HepG2 (cell line): Measurements from ENCODE around the gene SGPP1.

ENCODE experiments used
- ATF4 ChIP-seq, 2 experiments: fragments of 450-650 bp in 1 of 2; sonication (generic) in 1 of 2; formaldehyde crosslinking; IDR thresholded peaks; 2 replicates each; pipeline versions ENCODE4 v1.5.0 to v1.8.0; 2020 to 2022; ENCODE audit warnings: mild to moderate bottlenecking in 1 of 2, missing genetic modification reagents in 1 of 2
- EP300 ChIP-seq, 3 experiments: sonication (generic) in 1 of 3; formaldehyde crosslinking in 1 of 3; IDR thresholded peaks; 2 replicates each; pipeline versions ENCODE4 v1.5.1 to v1.6.1; 2011 to 2020; ENCODE audit warnings: low read depth in 2 of 3, low read length in 2 of 3, borderline replicate concordance in 1 of 3, improper control_type of control experiment in 1 of 3, mild to moderate bottlenecking in 1 of 3, missing genetic modification reagents in 1 of 3, moderate library complexity in 1 of 3
- GTF2F1 ChIP-seq: fragments of 150-350 bp; IDR thresholded peaks from 2 replicates; pipeline ENCODE4 v1.6.1; 2014; ENCODE audit warnings: low read length
- HES4 ChIP-seq: sonication (generic); formaldehyde crosslinking; IDR thresholded peaks from 2 replicates; pipeline ENCODE4 v1.9.0; 2021; ENCODE audit warnings: mild to moderate bottlenecking, missing genetic modification reagents, borderline replicate concordance
- HMG20B ChIP-seq: conservative IDR thresholded peaks from 2 replicates; pipeline ENCODE4 v1.6.1; 2016; ENCODE audit warnings: missing genetic modification reagents, missing compliant biosample characterization
- PCBP1 ChIP-seq: fragments of 200-400 bp; formaldehyde crosslinking; IDR thresholded peaks from 2 replicates; pipeline ENCODE4 v1.6.1; 2017; ENCODE audit warnings: mild to moderate bottlenecking, low read depth, low read length, borderline replicate concordance
- RAD21 ChIP-seq: fragments of 450-650 bp; formaldehyde crosslinking; IDR thresholded peaks from 2 replicates; pipeline ENCODE4 v1.5.0; 2020; ENCODE audit warnings: mild to moderate bottlenecking
- TP53 ChIP-seq: sonication (generic); formaldehyde crosslinking; conservative IDR thresholded peaks from 2 replicates; pipeline ENCODE4 v1.4.0; 2020; ENCODE audit warnings: missing genetic modification reagents
- ZFP36L1 ChIP-seq: sonication (generic); formaldehyde crosslinking; IDR thresholded peaks from 2 replicates; pipeline ENCODE4 v1.8.0; 2022; ENCODE audit warnings: mild to moderate bottlenecking, missing genetic modification reagents, moderate library complexity
- ZNF790 ChIP-seq: sonication (generic); formaldehyde crosslinking; IDR thresholded peaks from 2 replicates; pipeline ENCODE4 v1.8.0; 2022; ENCODE audit warnings: missing genetic modification reagents, mild to moderate bottlenecking, borderline replicate concordance
- TF ChIP-seq, protein P1 (sequence below): fragments of 450-650 bp; IDR thresholded peaks from 2 replicates; pipeline ENCODE4 v1.6.1; 2016
- TF ChIP-seq, protein P2 (sequence below): sonication (generic); formaldehyde crosslinking; IDR thresholded peaks from 2 replicates; pipeline ENCODE4 v1.4.0; 2020; ENCODE audit warnings: missing genetic modification reagents

DNA sequence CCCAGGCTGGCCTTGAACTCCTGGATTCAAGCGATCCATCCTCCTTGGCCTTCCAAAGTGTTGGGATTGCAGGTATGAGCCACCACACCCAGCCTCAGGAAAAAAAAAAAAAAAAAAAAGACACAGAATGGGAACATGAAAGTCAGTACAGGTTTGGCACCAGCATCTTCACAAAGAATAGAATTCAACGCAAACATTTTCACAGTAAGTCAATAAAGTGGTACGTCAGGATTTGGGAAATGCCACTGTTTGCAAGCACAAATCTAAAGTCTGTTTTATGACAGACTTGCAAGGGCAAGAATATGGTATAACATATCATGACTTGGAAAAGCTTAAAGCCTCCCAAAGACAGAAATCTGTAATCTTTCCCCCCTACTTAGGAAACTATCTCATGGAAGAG, 51.2 kb downstream of the SGPP1 start:
- TF ChIP-seq HES4 (CRISPR knock-in tag): no peak
- TF ChIP-seq, protein P1, sequence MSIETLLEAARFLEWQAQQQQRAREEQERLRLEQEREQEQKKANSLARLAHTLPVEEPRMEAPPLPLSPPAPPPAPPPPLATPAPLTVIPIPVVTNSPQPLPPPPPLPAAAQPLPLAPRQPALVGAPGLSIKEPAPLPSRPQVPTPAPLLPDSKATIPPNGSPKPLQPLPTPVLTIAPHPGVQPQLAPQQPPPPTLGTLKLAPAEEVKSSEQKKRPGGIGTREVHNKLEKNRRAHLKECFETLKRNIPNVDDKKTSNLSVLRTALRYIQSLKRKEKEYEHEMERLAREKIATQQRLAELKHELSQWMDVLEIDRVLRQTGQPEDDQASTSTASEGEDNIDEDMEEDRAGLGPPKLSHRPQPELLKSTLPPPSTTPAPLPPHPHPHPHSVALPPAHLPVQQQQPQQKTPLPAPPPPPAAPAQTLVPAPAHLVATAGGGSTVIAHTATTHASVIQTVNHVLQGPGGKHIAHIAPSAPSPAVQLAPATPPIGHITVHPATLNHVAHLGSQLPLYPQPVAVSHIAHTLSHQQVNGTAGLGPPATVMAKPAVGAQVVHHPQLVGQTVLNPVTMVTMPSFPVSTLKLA: no peak
- no peak for TF ChIP-seq EP300 (IDR thresholded peaks at IDR 0.05; ENCODE audit: low read depth in 2 of 2, low read length in 2 of 2)
- no peak for TF ChIP-seq EP300 (CRISPR knock-in tag; IDR thresholded peaks at IDR 0.05; ENCODE audit: borderline replicate concordance)
- TF ChIP-seq RAD21 (CRISPR knock-in tag): no peak
- TF ChIP-seq PCBP1: no peak
- TF ChIP-seq HMG20B: no peak
- no peak for TF ChIP-seq ATF4 (CRISPR knock-in tag; IDR thresholded peaks at IDR 0.05)
- TF ChIP-seq ZNF790: no peak
- TF ChIP-seq ZFP36L1: no peak
- TF ChIP-seq GTF2F1: no peak
- TF ChIP-seq TP53 (CRISPR knock-in tag): no peak
- TF ChIP-seq, protein P2, sequence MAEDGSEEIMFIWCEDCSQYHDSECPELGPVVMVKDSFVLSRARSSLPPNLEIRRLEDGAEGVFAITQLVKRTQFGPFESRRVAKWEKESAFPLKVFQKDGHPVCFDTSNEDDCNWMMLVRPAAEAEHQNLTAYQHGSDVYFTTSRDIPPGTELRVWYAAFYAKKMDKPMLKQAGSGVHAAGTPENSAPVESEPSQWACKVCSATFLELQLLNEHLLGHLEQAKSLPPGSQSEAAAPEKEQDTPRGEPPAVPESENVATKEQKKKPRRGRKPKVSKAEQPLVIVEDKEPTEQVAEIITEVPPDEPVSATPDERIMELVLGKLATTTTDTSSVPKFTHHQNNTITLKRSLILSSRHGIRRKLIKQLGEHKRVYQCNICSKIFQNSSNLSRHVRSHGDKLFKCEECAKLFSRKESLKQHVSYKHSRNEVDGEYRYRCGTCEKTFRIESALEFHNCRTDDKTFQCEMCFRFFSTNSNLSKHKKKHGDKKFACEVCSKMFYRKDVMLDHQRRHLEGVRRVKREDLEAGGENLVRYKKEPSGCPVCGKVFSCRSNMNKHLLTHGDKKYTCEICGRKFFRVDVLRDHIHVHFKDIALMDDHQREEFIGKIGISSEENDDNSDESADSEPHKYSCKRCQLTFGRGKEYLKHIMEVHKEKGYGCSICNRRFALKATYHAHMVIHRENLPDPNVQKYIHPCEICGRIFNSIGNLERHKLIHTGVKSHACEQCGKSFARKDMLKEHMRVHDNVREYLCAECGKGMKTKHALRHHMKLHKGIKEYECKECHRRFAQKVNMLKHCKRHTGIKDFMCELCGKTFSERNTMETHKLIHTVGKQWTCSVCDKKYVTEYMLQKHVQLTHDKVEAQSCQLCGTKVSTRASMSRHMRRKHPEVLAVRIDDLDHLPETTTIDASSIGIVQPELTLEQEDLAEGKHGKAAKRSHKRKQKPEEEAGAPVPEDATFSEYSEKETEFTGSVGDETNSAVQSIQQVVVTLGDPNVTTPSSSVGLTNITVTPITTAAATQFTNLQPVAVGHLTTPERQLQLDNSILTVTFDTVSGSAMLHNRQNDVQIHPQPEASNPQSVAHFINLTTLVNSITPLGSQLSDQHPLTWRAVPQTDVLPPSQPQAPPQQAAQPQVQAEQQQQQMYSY (CRISPR knock-in tag): no peak
